Right atrium auricular region (tissue), 2 donors: ENCODE measurements around the gene TP53I11. TPM values are rescaled to one million over a fixed set of nuclear protein-coding genes. Genes with fewer than 3 reads are reported as not detected.
A peak's percentile ranks its signal among the peaks of the same experiment; 100 is the strongest.

Source experiments
- DNase-seq: peaks from one replicate; pipeline ENCODE4 v3.0.0-alpha.2; 2019; ENCODE audit warnings: low spot score
- H3K27ac ChIP-seq, 2 donors: fragments of 200-600 bp; sonication (generic); 1 replicate in 1 of 2; 2 replicates in 1 of 2; pipeline ENCODE4 v1.5.1; 2016 to 2019
- H3K27me3 ChIP-seq, 2 donors: fragments of 200-600 bp; sonication (generic); one replicate each; pipeline versions ENCODE4 v1.5.1 to v1.6.0; 2017 to 2019
- H3K36me3 ChIP-seq: fragments of 200-600 bp; sonication (generic); one replicate; pipeline ENCODE4 v1.5.1; 2016
- H3K4me1 ChIP-seq, 2 donors: fragments of 200-600 bp; sonication (generic); one replicate each; pipeline versions ENCODE4 v1.5.1 to v1.6.0; 2017 to 2019
- H3K4me3 ChIP-seq, 2 donors: fragments of 200-600 bp; sonication (generic); 1 replicate in 1 of 2; 2 replicates in 1 of 2; pipeline ENCODE4 v1.5.1; 2017 to 2019; ENCODE audit warnings: mild to moderate bottlenecking in 1 of 2, moderate library complexity in 1 of 2
- H3K9me3 ChIP-seq, 2 donors: fragments of 200-600 bp; sonication (generic); one replicate each; pipeline ENCODE4 v1.5.1; 2019
- CTCF ChIP-seq, 2 donors: fragments of 200-600 bp; sonication (generic); IDR thresholded peaks; one replicate each; pipeline ENCODE4 v1.5.1; 2019; ENCODE audit warnings: antibody characterized with exemption in 2 of 2
- total RNA-seq, 2 donors: library from RNA; depleted of rRNA; stranded (reverse); fragments of >200 nt; gene quantifications; one replicate each; pipeline ENCODE4 v1.1.0, GENCODE V29; 2016

TP53I11 gene
- total RNA-seq, 2 donors from 2014 or later: 46.7 to 89.0 TPM

GRCh38 chr11:44911029-44911814 is 39.5 kb downstream of the TP53I11 start:
- no peak overlapping the region for H3K4me3 ChIP-seq
- H3K4me1 ChIP-seq: peaks cover 0 to 28% of the 10 kb centered on the region in 2 donors
- H3K36me3 ChIP-seq: peaks cover 15% of the 10 kb centered on the region
- no peaks in the 10 kb centered on the region for H3K9me3 ChIP-seq
- H3K27ac ChIP-seq: peak overlapping the region; percentile 25 to 62
- TF ChIP-seq CTCF (IDR thresholded peaks at IDR 0.05): peak; percentile 66 to 93
- peak; percentile 94 for DNase-seq
- no peaks in the 10 kb centered on the region for H3K27me3 ChIP-seq

- H3K27me3 ChIP-seq: no peaks in the 10 kb centered on the region
- H3K9me3 ChIP-seq: no peaks in the 10 kb centered on the region
- peaks cover 14% of the 10 kb centered on the region for H3K36me3 ChIP-seq
- TF ChIP-seq CTCF (IDR thresholded peaks at IDR 0.05): no peak
- no peak for DNase-seq
- H3K4me1 ChIP-seq: peaks cover 0 to 24% of the 10 kb centered on the region in 2 donors
- H3K4me3 ChIP-seq: no peak overlapping the region
- H3K27ac ChIP-seq: peak overlapping the region; percentile 25 to 62
Measured at GRCh38 chr11:44910591-44910990, 40.1 kb downstream of the TP53I11 start.

- no peaks in the 10 kb centered on the region for H3K9me3 ChIP-seq
- no peaks in the 10 kb centered on the region for H3K27me3 ChIP-seq
- H3K4me3 ChIP-seq: no peak overlapping the region
- H3K27ac ChIP-seq: no peak overlapping the region
- TF ChIP-seq CTCF (IDR thresholded peaks at IDR 0.05): no peak
- peaks cover 0 to 25% of the 10 kb centered on the region in 2 donors for H3K4me1 ChIP-seq
- DNase-seq: no peak
- peaks cover 5% of the 10 kb centered on the region for H3K36me3 ChIP-seq
Measured at GRCh38 chr11:44909557-44909956, 41.1 kb downstream of the TP53I11 start.

- no peak overlapping the region for H3K27ac ChIP-seq
- no peak overlapping the region for H3K4me3 ChIP-seq
- no peaks in the 10 kb centered on the region for H3K27me3 ChIP-seq
- no peaks in the 10 kb centered on the region for H3K9me3 ChIP-seq
- no peak for TF ChIP-seq CTCF (IDR thresholded peaks at IDR 0.05)
- H3K4me1 ChIP-seq: peaks cover 0 to 24% of the 10 kb centered on the region in 2 donors
- peaks cover 5% of the 10 kb centered on the region for H3K36me3 ChIP-seq
- no peak for DNase-seq
Measured at GRCh38 chr11:44906649-44907048, 44.0 kb downstream of the TP53I11 start.

DNA sequence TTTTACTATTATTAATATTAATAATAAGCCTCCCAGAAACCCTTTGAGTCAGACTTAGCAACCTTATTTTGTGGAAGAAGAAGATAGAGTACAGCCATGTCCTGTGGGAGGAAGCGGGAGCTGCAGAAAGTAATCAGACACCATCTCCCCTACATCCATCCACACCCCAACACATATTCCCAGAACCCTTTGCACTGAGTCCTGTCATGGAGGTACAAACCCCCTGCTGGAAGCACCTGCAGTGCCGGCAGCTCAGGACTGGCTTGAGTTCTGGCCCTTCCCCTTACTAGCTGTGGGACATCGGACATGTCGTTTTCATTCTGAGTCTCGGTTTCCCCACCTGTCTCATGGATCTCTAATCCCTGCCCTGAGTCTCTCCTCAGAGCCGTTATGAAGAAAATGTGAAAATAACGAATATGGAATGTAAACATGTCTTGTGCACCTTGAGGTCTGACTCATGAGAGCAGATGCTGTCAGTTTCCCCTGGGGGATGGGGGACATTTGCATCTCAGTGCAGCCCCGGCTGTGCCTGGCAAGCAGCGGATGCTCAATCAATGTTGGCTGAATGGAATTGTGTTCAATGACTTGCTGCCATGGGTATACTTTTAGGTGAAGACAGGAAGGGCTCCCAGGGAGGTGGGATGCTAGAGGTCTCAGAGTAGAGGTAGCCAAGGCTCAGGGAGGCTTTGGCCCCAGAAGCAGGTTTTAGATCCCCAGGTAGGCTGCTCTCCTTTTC is 45.4 kb downstream of the TP53I11 start:
- H3K4me3 ChIP-seq: no peak overlapping the region
- no peak for DNase-seq
- H3K36me3 ChIP-seq: peaks cover 5% of the 10 kb centered on the region
- no peak for TF ChIP-seq CTCF (IDR thresholded peaks at IDR 0.05)
- H3K27ac ChIP-seq: no peak overlapping the region
- peaks cover 0 to 10% of the 10 kb centered on the region in 2 donors for H3K4me1 ChIP-seq
- no peaks in the 10 kb centered on the region for H3K9me3 ChIP-seq
- H3K27me3 ChIP-seq: no peaks in the 10 kb centered on the region
